H9 (cell line): ENCODE data around the gene DSCAM. TPM values are rescaled to one million over a fixed set of nuclear protein-coding genes. Genes with fewer than 3 reads are reported as not detected.

Experiments used
- DNase-seq: peaks from one replicate; pipeline ENCODE4 v3.0.0-alpha.2; 2017
- H2AFZ ChIP-seq: one replicate; pipeline ENCODE4 v1.6.1; 2013; ENCODE audit warnings: mild to moderate bottlenecking, low read length, control low read depth, moderate library complexity
- H2AK5ac ChIP-seq: 2 replicates; pipeline ENCODE4 v1.6.1; 2013; ENCODE audit warnings: low read length, control low read depth, mixed read lengths; ENCODE audit not compliant: insufficient read length
- H2BK120ac ChIP-seq: one replicate; pipeline ENCODE4 v1.6.1; 2013; ENCODE audit warnings: low read depth, mild to moderate bottlenecking, low read length, control low read depth, inconsistent platforms; ENCODE audit not compliant: poor library complexity, severe bottlenecking
- H2BK12ac ChIP-seq: 2 replicates; pipeline ENCODE4 v1.6.1; 2013; ENCODE audit warnings: low read length, control low read depth, mixed read lengths, low read depth; ENCODE audit not compliant: insufficient read length
- H2BK15ac ChIP-seq: 2 replicates; pipeline ENCODE4 v1.6.1; 2013; ENCODE audit warnings: low read depth, low read length, control low read depth
- H2BK20ac ChIP-seq: one replicate; pipeline ENCODE4 v1.6.1; 2013; ENCODE audit warnings: low read depth, mild to moderate bottlenecking, low read length, control low read depth, inconsistent platforms; ENCODE audit not compliant: poor library complexity, severe bottlenecking
- H2BK5ac ChIP-seq: 2 replicates; pipeline ENCODE4 v1.6.1; 2013; ENCODE audit warnings: low read length, control low read depth, mixed read lengths; ENCODE audit not compliant: insufficient read length
- H3K14ac ChIP-seq: 2 replicates; pipeline ENCODE4 v1.6.1; 2013; ENCODE audit warnings: low read length, control low read depth; ENCODE audit not compliant: insufficient read depth
- H3K18ac ChIP-seq: 2 replicates; pipeline ENCODE4 v1.6.1; 2013; ENCODE audit warnings: low read depth, mild to moderate bottlenecking, mixed read lengths, low read length, control low read depth; ENCODE audit not compliant: insufficient read length
- H3K23ac ChIP-seq: 2 replicates; pipeline ENCODE4 v1.6.1; 2013; ENCODE audit warnings: low read length, control low read depth, mixed read lengths, low read depth; ENCODE audit not compliant: insufficient read length
- H3K23me2 ChIP-seq: 2 replicates; pipeline ENCODE4 v1.6.1; 2013; ENCODE audit warnings: low read depth, mild to moderate bottlenecking, mixed read lengths, low read length, control low read depth; ENCODE audit not compliant: insufficient read length, poor library complexity, severe bottlenecking
- H3K27ac ChIP-seq: 2 replicates; pipeline ENCODE4 v1.5.1; 2013; ENCODE audit warnings: low read length, control low read depth, mixed read lengths, low read depth; ENCODE audit not compliant: insufficient read length
- H3K27me3 ChIP-seq: 2 replicates; pipeline ENCODE4 v1.6.1; 2013; ENCODE audit warnings: low read length, control low read depth, inconsistent platforms; ENCODE audit not compliant: insufficient read depth
- H3K4ac ChIP-seq: 2 replicates; pipeline ENCODE4 v1.6.1; 2013; ENCODE audit warnings: low read depth, mild to moderate bottlenecking, control low read depth, inconsistent platforms, low read length, moderate library complexity
- H3K4me1 ChIP-seq: 2 replicates; pipeline ENCODE4 v1.6.1; 2013; ENCODE audit warnings: low read length, control low read depth, inconsistent platforms; ENCODE audit not compliant: insufficient read depth
- H3K4me2 ChIP-seq: 2 replicates; pipeline ENCODE4 v1.6.1; 2013; ENCODE audit warnings: low read length, control low read depth, mixed read lengths; ENCODE audit not compliant: insufficient read length, insufficient read depth
- H3K56ac ChIP-seq: 2 replicates; pipeline ENCODE4 v1.6.1; 2013; ENCODE audit warnings: low read depth, mild to moderate bottlenecking, mixed read lengths, low read length, control low read depth; ENCODE audit not compliant: insufficient read length
- H3K79me1 ChIP-seq: 2 replicates; pipeline ENCODE4 v1.6.1; 2013; ENCODE audit warnings: low read depth, mild to moderate bottlenecking, moderate library complexity, low read length, control low read depth, inconsistent platforms; ENCODE audit not compliant: insufficient read depth, poor library complexity, severe bottlenecking
- H3K79me2 ChIP-seq: 2 replicates; pipeline ENCODE4 v1.6.1; 2013; ENCODE audit warnings: low read length, control low read depth, inconsistent platforms; ENCODE audit not compliant: insufficient read depth
- H3K9ac ChIP-seq: 2 replicates; pipeline ENCODE4 v1.6.1; 2013; ENCODE audit warnings: low read length, control low read depth, mixed read lengths; ENCODE audit not compliant: insufficient read length; ENCODE audit errors: extremely low read depth
- H3K9me3 ChIP-seq: one replicate; pipeline ENCODE4 v1.6.1; 2013; ENCODE audit warnings: low read depth, low read length, inconsistent platforms; ENCODE audit not compliant: control insufficient read depth
- H3T11ph ChIP-seq: one replicate; pipeline ENCODE4 v1.6.1; 2013; ENCODE audit warnings: mild to moderate bottlenecking, low read length, control low read depth, inconsistent platforms
- H4K20me1 ChIP-seq: one replicate; pipeline ENCODE4 v1.6.1; 2013; ENCODE audit not compliant: control insufficient read depth, insufficient read length, insufficient read depth
- H4K5ac ChIP-seq: 2 replicates; pipeline ENCODE4 v1.6.1; 2013; ENCODE audit warnings: low read depth, mild to moderate bottlenecking, mixed read lengths, low read length, control low read depth; ENCODE audit not compliant: insufficient read length
- H4K8ac ChIP-seq: replicated peaks from 2 replicates; pipeline ENCODE4 v1.6.1; 2013; ENCODE audit warnings: low read length, control low read depth, mixed read lengths, low read depth; ENCODE audit not compliant: insufficient read length
- H4K91ac ChIP-seq: 2 replicates; pipeline ENCODE4 v1.6.1; 2013; ENCODE audit warnings: low read depth, mild to moderate bottlenecking, moderate library complexity, mixed read lengths, low read length, control low read depth; ENCODE audit not compliant: insufficient read length
- H3K27ac Mint-ChIP-seq, 3 experiments: 2 replicates in 2 of 3; 3 replicates in 1 of 3; pipeline ENCODE4 v1.8.0; 2020 to 2021; ENCODE audit warnings: mixed read lengths in 3 of 3, mild to moderate bottlenecking in 1 of 3, moderate library complexity in 1 of 3
- H3K27me3 Mint-ChIP-seq: 2 replicates; pipeline ENCODE4 v1.8.0; 2021; ENCODE audit warnings: low read depth, mild to moderate bottlenecking, moderate library complexity, mixed read lengths
- H3K36me3 Mint-ChIP-seq, 3 experiments: 2 replicates in 2 of 3; 3 replicates in 1 of 3; pipeline ENCODE4 v1.8.0; 2020 to 2021; ENCODE audit warnings: low read depth in 3 of 3, mixed read lengths in 3 of 3; ENCODE audit not compliant: insufficient read depth in 1 of 3
- H3K4me1 Mint-ChIP-seq, 2 experiments: 2 replicates each; pipeline ENCODE4 v1.8.0; 2020; ENCODE audit warnings: mixed read lengths in 2 of 2
- H3K4me3 Mint-ChIP-seq, 2 experiments: 2 replicates in 1 of 2; 3 replicates in 1 of 2; pipeline ENCODE4 v1.8.0; 2020 to 2021; ENCODE audit warnings: mild to moderate bottlenecking in 2 of 2, mixed read lengths in 2 of 2, moderate library complexity in 1 of 2
- H3K9me3 Mint-ChIP-seq, 2 experiments: 2 replicates in 1 of 2; 3 replicates in 1 of 2; pipeline ENCODE4 v1.8.0; 2020; ENCODE audit warnings: mild to moderate bottlenecking in 2 of 2, mixed read lengths in 2 of 2, moderate library complexity in 1 of 2
- CTCF ChIP-seq: fragments of 200-600 bp; sonication (generic); conservative IDR thresholded peaks from 3 replicates; pipeline ENCODE4 v1.8.0; 2021; ENCODE audit warnings: antibody characterized with exemption, mild to moderate bottlenecking
- WGBS: extraction: QIAGEN DNeasy Blood & Tissue Kit; methylation state at CpG from one replicate; pipeline ENCODE4 v1.1.7; 2013; ENCODE audit warnings: missing lambda C conversion rate, low lambda C conversion rate, mixed read lengths; ENCODE audit not compliant: insufficient read length; ENCODE audit errors: extremely low coverage; 5-methylcytosine and 5-hydroxymethylcytosine counted together
- total RNA-seq: library from RNA; stranded (reverse); gene quantifications from 2 replicates; pipeline ENCODE4 v1.2.1, GENCODE V29; 2021

Gene DSCAM
- total RNA-seq, 1 experiment from 2014 or later: 0.17 TPM

- no peak for TF ChIP-seq CTCF
Measured at GRCh38 chr21:40622531-40622930, 224.4 kb downstream of the DSCAM start.

More at GRCh38 chr21:40622531-40622930, 224.4 kb downstream of the DSCAM start:
- Histone ChIP-seq H3K4ac (no peak overlapping the region), H3K23ac (no peak overlapping the region), H3K79me2 (no peaks in the 10 kb centered on the region), H3K4me1 (peaks cover 6% of the 10 kb centered on the region; the same call in 1 of the 2 replicates), H3K4me2 (no peak overlapping the region), H2BK5ac (no peak overlapping the region), H4K8ac (no peak overlapping the region), H2BK15ac (no peak overlapping the region), H4K20me1 (no peaks in the 10 kb centered on the region), H4K91ac (no peak overlapping the region), H3K9me3 (no peaks in the 10 kb centered on the region), H2AK5ac (no peak overlapping the region), H3K18ac (no peak overlapping the region), H2AFZ (no peak overlapping the region), H3T11ph (no peak overlapping the region), H3K9ac (no peak overlapping the region), H2BK12ac (no peak overlapping the region), H3K27ac (no peak overlapping the region), H3K14ac (no peak overlapping the region), H3K79me1 (no peaks in the 10 kb centered on the region), H3K27me3 (no peaks in the 10 kb centered on the region), H3K56ac (no peak overlapping the region), H2BK120ac (no peak overlapping the region), H2BK20ac (no peak overlapping the region), H3K23me2 (no peaks in the 10 kb centered on the region), H4K5ac (no peak overlapping the region)
- no CpG with 5 or more reads among the region's 4 CpGs for whole genome bisulfite sequencing
- Mint-ChIP-seq H3K36me3 (no peaks in the 10 kb centered on the region), H3K27ac (0 out of 7 replicates have a peak overlapping the region, but pooled peaks of 1 of the 3 experiments have one; percentile 11), H3K27me3 (no peaks in the 10 kb centered on the region), H3K4me3 (no peak overlapping the region), H3K4me1 (peaks cover 32 to 42% of the 10 kb centered on the region in 2 experiments), H3K9me3 (no peaks in the 10 kb centered on the region)
- DNase-seq: no peak
